GM10248 (cell line): ENCODE measurements around the gene PIK3R5.

ENCODE experiments used
- CTCF ChIA-PET: fragments of 300-600 bp; sonication (Branson Sonifier 250); formaldehyde crosslinking; extraction: SDS; loops from one replicate; lab custom pipeline; 2021; ENCODE audit warnings: antibody characterized with exemption; lab: Yijun Ruan, JAX
- POLR2A ChIA-PET: fragments of 350-650 bp; sonication (Branson Sonifier 250); formaldehyde crosslinking; extraction: SDS; loops from one replicate; lab custom pipeline; 2020; ENCODE audit warnings: antibody characterized with exemption; lab: Yijun Ruan, JAX
- DNase-seq: peaks from one replicate; pipeline ENCODE4 v3.0.0; 2012; ENCODE audit errors: extremely low spot score
- CTCF ChIP-seq: IDR thresholded peaks from 2 replicates; pipeline ENCODE4 v1.5.1; 2012; ENCODE audit warnings: mild to moderate bottlenecking, low read depth; ENCODE audit errors: extremely low read depth, missing control alignments, control extremely low read depth

PIK3R5 gene

DNA sequence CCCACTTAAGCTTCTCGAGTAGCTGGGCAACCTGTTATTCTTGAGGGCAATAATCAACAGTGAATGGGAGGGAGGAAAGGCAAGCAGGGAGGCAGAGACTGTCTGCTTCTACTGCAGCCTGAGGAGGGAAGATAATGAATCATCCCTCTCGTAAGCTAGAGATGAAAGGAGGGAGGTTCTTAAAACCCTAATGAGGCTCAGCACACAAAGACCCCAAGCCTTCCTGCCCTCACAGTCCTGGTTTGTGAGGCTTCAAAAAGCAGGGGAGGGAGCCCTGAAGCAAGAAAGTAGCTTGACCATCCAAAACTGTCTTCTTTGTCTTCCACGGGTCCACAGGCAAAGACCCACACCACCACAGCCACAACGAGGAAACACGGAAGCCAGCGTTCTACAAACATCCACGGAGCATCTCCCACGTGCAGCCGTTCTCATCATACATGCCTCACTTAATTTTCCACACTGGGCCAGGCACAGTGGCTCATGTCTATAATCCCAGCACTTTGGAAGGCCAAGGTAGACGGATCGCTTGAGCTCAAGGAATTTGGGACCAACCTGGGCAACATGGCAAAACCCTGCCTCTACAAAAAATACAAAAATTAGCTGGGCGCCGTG is 1.8 kb downstream of the PIK3R5 start:
- CTCF ChIA-PET: interaction anchor here (0.9 to 6.8 kb wide), 7 partner anchors 10 to 69 kb away, joined by 3 to 63 read pairs (median 10); no protein-coding TSS in a partner anchor
- no peak for TF ChIP-seq CTCF
- POLR2A ChIA-PET: interaction anchor here (0.7 to 1.3 kb wide), 4 partner anchors 9 to 96 kb away, joined by 3 to 4 read pairs (median 4); no protein-coding TSS in a partner anchor
- DNase-seq: no peak

GRCh38 chr17:8963014-8963413 is 2.5 kb downstream of the PIK3R5 start:
- CTCF ChIA-PET: interaction anchor here (1.3 to 6.8 kb wide), 5 partner anchors 12 to 68 kb away, joined by 4 to 63 read pairs (median 15); no protein-coding TSS in a partner anchor
- TF ChIP-seq CTCF: no peak
- POLR2A ChIA-PET: interaction anchor here (1.1 to 1.3 kb wide), 2 partner anchors 9 to 62 kb away, joined by 3 read pairs; no protein-coding TSS in a partner anchor
- DNase-seq: peak; percentile 4

- no peak for TF ChIP-seq CTCF
- ChIA-PET POLR2A (no interaction called here), CTCF (interaction anchor here (0.6 to 6.8 kb wide), 8 partner anchors 11 to 73 kb away, joined by 3 to 63 read pairs (median 5); no protein-coding TSS in a partner anchor)
- no peak for DNase-seq
Measured at GRCh38 chr17:8961829-8962228, 3.7 kb downstream of the PIK3R5 start.

- ChIA-PET POLR2A (interaction anchor here (0.6 to 1.1 kb wide), 4 partner anchors 11 to 37 kb away, joined by 3 to 4 read pairs (median 3); no protein-coding TSS in a partner anchor), CTCF (interaction anchor here (1.0 to 6.8 kb wide), 4 partner anchors 10 to 37 kb away, joined by 3 to 63 read pairs (median 21); no protein-coding TSS in a partner anchor)
- peak; percentile 34 for DNase-seq
- no peak for TF ChIP-seq CTCF
Measured at GRCh38 chr17:8960325-8961140, 5.0 kb downstream of the PIK3R5 start.

DNA sequence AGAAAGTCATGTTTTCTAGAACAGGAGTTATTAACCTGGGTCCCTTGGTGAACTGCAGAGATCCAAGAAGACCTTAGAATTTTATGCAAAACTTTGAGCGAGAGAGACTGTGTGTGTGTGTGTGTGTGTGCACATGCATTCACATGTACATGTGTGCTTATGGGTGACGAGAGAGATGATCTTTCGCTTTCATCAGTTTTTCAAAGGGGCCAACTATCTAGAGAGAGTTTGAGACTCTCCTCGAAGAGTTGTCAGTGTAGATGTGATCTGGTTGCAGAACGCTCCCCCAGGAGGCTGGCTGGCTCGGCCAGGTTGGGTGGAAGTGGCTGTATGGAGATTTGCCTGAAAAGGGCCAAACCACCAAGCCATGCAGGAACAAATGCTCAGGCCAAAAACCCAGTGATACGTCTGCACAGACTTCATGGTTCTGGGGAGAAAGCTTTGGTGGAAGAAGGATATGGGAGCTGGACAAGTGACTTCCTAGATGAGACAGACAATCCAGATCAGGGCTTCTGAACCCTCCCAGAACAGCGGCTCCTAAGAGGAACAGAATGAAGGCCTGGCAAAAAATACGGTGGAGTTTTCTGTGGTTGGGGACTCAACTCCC is 6.1 kb downstream of the PIK3R5 start:
- ChIA-PET POLR2A (interaction anchor here (0.6 to 1.0 kb wide), 2 partner anchors 12 to 20 kb away, joined by 3 to 4 read pairs; no protein-coding TSS in a partner anchor), CTCF (interaction anchor here (1.0 to 6.8 kb wide), 4 partner anchors 9 to 39 kb away, joined by 3 to 63 read pairs (median 20); no protein-coding TSS in a partner anchor)
- TF ChIP-seq CTCF: no peak
- no peak for DNase-seq
